Measurements from ENCODE around the gene POPDC3. TPM values are rescaled to one million over a fixed set of nuclear protein-coding genes. Genes with fewer than 3 reads are reported as not detected.

Gene POPDC3
- total RNA-seq (2022) (7.3 and 7.9 TPM in 2 replicates), Bru-seq, nascent RNA (percentile 55 among the genes with signal in this experiment), BruChase-seq, experiment 1, labeled RNA remaining after a 6-hour chase (percentile 41 among the genes with signal in this experiment), BruChase-seq, experiment 2, labeled RNA remaining after a 2-hour chase (percentile 37 among the genes with signal in this experiment)
- long read RNA-seq, transcript POPDC3-203 (4 exons, 1,029 nt): major isoform, 10 of 14 reads
- long read RNA-seq, partial matches to known transcripts: 0 of 14 reads
- long read RNA-seq, other reads (novel, unspliced or antisense): 3 of 14 reads

DNA sequence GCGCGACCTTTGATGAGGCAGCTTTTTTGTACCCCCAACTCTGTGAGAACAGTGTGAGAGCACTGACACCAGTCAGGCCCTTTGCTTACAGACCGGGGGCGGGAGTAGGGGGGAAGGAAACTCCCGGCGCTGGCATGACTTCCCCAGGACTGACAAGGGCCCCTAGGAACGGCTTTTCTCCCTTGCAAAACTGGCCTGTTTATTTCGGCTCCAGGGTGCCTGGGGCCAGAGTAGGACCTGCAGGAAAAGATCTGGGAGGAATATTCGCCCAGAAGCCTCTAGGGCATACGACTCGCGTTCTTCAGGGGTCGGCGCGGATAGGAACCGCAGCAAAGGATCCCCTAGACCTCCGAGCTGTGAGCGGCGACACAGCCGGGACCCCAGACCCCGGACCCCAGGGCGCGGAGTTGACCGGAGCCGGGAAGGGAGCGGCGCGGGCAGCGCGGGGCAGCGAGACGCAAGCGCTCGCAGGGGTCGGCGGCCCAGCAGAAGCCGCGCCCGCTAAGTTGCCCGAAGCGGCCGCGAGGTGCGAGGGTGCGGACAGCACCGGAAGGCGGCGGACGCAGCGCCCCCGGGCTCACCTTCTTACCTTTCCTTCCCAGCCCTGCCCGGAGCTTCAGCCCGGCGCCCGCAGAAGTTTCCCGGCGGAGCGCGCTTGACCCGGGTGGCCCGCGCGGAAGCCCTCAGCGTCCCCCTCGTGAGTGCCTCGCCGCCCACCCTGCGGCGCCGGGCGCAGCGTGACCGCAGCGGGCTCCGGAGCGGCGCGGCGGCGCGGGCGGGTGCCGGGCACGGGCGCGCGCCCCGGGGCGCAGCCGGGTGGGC lies at the start of gene POPDC3:
Gene POPDC3, minus strand, starts transcription at position 771 of the 822 bp plus-strand sequence. CDS start 18,105 bp downstream, outside the sequence.
- Mint-ChIP-seq H3K4me3 (ENCODE audit: unreplicated experiment) (peak within 1 kb of the TSS; percentile 72), H3K27me3 (ENCODE audit: insufficient read depth, unreplicated experiment) (no peaks in the 10 kb centered on the region), H3K36me3 (ENCODE audit: insufficient read depth, unreplicated experiment) (no peaks in the 10 kb centered on the region), H3K4me1 (ENCODE audit: insufficient read depth, unreplicated experiment) (peaks cover 16% of the 10 kb centered on the region), H3K27ac (ENCODE audit: low read depth, unreplicated experiment) (peak within 1 kb of the TSS; percentile 69), H3K9me3 (ENCODE audit: unreplicated experiment) (no peaks in the 10 kb centered on the region)
- CTCF ChIA-PET: interaction anchor here (1.0 to 2.5 kb wide), 2 partner anchors 14 to 184 kb away, joined by 4 to 10 read pairs; no protein-coding TSS in a partner anchor
- intact Hi-C loops (cut with micrococcal nuclease): loop anchor here (5.0 kb wide), 1 partner anchor 42 kb away; a partner anchor contains a TSS
- DNase-seq (ENCODE audit: unreplicated experiment): peak; percentile 56
- TF ChIP-seq, protein P1, sequence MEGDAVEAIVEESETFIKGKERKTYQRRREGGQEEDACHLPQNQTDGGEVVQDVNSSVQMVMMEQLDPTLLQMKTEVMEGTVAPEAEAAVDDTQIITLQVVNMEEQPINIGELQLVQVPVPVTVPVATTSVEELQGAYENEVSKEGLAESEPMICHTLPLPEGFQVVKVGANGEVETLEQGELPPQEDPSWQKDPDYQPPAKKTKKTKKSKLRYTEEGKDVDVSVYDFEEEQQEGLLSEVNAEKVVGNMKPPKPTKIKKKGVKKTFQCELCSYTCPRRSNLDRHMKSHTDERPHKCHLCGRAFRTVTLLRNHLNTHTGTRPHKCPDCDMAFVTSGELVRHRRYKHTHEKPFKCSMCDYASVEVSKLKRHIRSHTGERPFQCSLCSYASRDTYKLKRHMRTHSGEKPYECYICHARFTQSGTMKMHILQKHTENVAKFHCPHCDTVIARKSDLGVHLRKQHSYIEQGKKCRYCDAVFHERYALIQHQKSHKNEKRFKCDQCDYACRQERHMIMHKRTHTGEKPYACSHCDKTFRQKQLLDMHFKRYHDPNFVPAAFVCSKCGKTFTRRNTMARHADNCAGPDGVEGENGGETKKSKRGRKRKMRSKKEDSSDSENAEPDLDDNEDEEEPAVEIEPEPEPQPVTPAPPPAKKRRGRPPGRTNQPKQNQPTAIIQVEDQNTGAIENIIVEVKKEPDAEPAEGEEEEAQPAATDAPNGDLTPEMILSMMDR (IDR thresholded peaks at IDR 0.05; ENCODE audit: unreplicated experiment): no peak
- BruUV-seq (replicated peaks): no TSS peak
- POLR2A ChIA-PET: interaction anchor here (0.6 to 3.8 kb wide), 11 partner anchors 12 to 322 kb away, joined by 3 to 28 read pairs (median 6); no protein-coding TSS in a partner anchor

GRCh38 chr6:105227295-105227767 lies 47.5 kb upstream of the POPDC3 start:
- TF ChIP-seq, protein P1 (IDR thresholded peaks at IDR 0.05; ENCODE audit: unreplicated experiment): no peak
- Mint-ChIP-seq H3K4me1 (ENCODE audit: insufficient read depth, unreplicated experiment) (no peaks in the 10 kb centered on the region), H3K27me3 (ENCODE audit: insufficient read depth, unreplicated experiment) (peaks cover 16% of the 10 kb centered on the region), H3K9me3 (ENCODE audit: unreplicated experiment) (peaks cover 8% of the 10 kb centered on the region), H3K36me3 (ENCODE audit: insufficient read depth, unreplicated experiment) (no peaks in the 10 kb centered on the region), H3K27ac (ENCODE audit: low read depth, unreplicated experiment) (no peak overlapping the region), H3K4me3 (ENCODE audit: unreplicated experiment) (no peak overlapping the region)
- BruUV-seq (replicated peaks): no TSS peak
- CTCF ChIA-PET: no interaction called here
- POLR2A ChIA-PET: no interaction called here
- intact Hi-C loops (cut with micrococcal nuclease): no loop called here
- no peak for DNase-seq (ENCODE audit: unreplicated experiment)

- DNase-seq (ENCODE audit: unreplicated experiment): no peak
- Mint-ChIP-seq H3K4me3 (ENCODE audit: unreplicated experiment) (no peak overlapping the region), H3K27me3 (ENCODE audit: insufficient read depth, unreplicated experiment) (peaks cover 10% of the 10 kb centered on the region), H3K4me1 (ENCODE audit: insufficient read depth, unreplicated experiment) (peaks cover 2% of the 10 kb centered on the region), H3K27ac (ENCODE audit: low read depth, unreplicated experiment) (no peak overlapping the region), H3K9me3 (ENCODE audit: unreplicated experiment) (peaks cover 8% of the 10 kb centered on the region), H3K36me3 (ENCODE audit: insufficient read depth, unreplicated experiment) (no peaks in the 10 kb centered on the region)
- TF ChIP-seq, protein P1 (IDR thresholded peaks at IDR 0.05; ENCODE audit: unreplicated experiment): no peak
- BruUV-seq (replicated peaks): no TSS peak
- ChIA-PET CTCF (no interaction called here), POLR2A (no interaction called here)
- intact Hi-C loops (cut with micrococcal nuclease): no loop called here
Observed at GRCh38 chr6:105226598-105227294, 46.9 kb upstream of the POPDC3 start.
